Measurements from ENCODE around the gene CDK5.
A peak's percentile ranks its signal among the peaks of the same experiment; 100 is the strongest.

CDK5 gene

GRCh38 chr7:151071032-151071866 is 13.6 kb upstream of the CDK5 start:
- no peak for DNase-seq

- DNase-seq: no peak
These were observed 12.9 kb upstream of the CDK5 start for GRCh38 chr7:151070574-151070960.

DNA sequence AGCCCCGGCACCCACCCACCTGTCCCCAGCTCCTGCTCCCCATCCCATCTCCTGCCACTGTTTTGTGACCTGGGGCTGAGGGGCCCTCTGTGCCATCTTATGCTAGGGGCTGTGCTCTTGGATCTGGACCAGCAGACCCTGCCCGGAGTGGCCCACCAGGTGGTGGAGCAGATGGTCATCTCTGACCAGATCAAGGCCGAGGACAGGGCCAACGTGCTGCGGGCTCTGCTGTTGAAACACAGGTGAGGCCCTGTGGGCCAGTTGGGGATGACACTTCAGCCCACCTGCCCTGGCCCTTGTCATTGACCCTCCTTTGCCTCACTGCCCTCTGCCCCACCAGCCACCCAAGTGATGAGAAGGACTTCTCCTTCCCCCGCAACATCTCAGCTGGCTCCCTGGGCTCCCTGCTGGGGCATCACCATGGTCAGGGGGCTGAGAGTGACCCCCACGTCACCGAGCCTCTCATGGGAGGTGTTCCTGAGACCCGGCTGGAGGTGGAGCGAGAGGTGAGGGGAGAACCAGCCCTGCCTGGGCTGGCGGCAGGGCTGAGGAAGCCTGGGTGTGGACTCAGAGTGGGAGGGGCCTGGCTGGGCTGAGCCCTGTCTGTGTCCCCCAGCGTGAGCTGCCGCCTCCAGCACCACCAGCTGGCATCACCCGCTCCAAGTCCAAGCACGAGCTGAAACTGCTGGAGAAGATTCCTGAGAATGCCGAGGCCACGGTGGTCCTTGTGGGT is 12.3 kb upstream of the CDK5 start:
- DNase-seq: no peak

DNA sequence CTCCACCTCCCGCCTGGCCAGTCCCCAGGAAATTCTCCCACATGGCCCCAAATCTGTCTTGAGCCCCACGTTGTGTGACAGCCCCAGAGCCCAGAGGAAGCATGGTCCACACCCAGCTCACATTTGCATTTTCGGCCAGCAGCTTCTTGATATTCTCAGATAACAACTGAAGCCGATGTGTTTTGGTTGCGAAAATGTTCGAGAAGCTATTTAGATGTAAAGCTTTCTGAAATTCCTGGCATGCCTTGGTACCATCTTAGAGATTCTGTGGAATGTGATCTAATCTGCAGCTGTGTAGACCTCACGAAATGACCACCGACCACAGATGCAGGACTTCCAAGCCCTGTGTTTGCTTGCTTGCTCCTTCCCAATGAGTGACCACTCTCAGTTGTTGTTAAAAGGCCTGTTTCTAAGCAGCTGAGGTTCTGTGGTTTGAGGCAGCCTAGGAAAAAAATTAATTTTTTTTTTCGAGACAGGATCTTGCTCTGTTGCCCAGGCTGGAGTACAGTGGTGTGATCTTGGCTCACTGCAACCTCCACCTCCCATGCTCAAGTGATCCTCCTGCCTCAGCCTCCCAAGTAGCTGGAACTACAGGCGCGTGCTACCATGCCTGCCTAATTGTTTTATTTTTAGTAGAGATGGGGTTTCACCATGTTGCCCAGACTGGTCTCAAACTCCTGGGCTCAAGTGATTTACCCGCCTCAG is 10.5 kb upstream of the CDK5 start:
- DNase-seq: no peak

DNA sequence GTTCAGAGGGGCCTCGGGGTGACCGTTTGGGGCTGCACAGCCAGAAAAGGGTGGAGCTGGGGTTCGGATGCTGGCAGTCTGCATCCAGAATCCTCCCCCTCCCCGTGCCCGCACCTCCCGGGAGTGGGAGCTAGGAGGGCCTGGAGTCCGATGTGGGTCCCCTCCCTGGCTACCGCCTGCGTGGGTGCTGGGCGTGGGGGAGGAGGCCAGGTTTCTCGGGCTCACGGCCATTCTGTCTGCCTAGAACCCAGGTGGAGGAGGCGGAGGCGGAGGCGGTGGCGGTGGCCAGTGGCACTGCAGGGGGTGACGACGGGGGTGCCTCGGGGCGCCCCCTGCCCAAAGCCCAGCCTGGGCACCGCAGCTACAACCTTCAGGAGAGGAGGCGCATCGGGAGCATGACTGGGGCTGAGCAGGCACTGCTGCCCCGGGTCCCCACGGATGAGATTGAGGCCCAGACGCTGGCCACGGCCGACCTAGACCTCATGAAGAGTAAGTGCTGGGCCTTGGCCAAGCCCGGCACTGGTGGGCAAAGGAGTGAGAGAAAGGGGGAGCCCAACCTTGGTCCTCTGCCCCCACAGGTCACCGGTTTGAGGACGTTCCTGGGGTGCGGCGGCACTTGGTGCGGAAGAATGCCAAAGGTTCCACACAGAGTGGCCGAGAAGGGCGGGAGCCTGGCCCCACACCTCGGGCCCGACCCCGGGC is 8.7 kb upstream of the CDK5 start:
- no peak for DNase-seq

DNA sequence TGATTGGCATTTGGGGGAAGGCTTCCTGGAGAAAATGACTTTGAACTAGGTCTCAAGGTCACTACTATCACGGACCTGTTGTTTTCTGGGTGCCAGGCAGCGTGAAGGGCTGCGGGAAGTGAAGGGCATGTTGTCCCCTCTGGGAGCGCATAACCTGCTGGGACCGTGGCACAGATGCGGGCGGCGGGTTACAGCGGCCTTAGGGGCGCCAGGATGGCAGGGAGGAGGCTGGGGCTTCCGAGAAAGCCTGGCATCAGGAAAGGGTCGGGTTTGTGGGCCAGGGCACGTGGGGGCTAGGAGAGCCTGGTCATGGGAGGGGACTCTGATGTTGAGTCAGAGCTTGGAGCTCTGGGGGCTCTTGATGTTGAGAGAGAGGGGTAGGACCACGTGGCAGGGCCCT is 7.8 kb upstream of the CDK5 start:
- DNase-seq: no peak

DNA sequence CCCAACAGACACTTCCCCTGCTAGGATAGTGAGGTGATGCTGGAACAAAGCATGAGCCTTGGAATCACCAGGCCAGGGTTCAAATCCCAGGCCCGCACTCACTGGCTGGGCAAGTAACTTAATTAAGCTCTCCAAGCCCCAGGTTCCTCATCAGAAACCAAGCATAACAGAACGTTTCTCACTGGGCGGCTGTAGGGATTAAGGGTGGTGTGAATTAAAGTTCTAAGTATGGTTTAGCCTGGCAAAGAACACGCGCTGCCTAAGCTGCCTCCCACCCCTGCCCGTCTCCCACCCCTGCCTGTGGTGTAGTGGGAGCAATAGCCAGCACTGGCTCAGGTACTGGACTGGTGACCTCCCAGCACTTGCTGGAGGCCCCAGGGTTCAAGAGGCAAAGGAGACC is 7.3 kb upstream of the CDK5 start:
- DNase-seq: no peak

DNA sequence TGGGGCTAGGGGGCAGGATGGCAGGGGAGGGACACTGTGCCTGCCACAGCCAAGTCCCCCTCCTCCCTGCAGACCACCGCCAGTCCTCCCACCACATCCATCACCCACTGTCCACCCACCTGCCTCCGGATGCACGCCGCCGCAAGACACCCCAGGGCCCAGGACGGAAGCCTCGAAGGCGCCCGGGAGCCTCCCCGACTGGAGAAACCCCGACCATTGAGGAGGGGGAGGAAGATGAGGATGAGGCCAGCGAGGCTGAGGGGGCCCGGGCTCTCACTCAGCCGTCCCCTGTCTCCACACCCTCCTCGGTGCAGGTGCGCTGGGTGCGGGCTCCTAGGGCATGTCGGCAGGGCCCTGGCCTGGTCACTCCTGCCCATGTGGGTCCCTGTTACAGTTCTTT is 6.8 kb upstream of the CDK5 start:
- DNase-seq: no peak

GRCh38 chr7:151063212-151063561 is 5.5 kb upstream of the CDK5 start:
- no peak for DNase-seq

DNA sequence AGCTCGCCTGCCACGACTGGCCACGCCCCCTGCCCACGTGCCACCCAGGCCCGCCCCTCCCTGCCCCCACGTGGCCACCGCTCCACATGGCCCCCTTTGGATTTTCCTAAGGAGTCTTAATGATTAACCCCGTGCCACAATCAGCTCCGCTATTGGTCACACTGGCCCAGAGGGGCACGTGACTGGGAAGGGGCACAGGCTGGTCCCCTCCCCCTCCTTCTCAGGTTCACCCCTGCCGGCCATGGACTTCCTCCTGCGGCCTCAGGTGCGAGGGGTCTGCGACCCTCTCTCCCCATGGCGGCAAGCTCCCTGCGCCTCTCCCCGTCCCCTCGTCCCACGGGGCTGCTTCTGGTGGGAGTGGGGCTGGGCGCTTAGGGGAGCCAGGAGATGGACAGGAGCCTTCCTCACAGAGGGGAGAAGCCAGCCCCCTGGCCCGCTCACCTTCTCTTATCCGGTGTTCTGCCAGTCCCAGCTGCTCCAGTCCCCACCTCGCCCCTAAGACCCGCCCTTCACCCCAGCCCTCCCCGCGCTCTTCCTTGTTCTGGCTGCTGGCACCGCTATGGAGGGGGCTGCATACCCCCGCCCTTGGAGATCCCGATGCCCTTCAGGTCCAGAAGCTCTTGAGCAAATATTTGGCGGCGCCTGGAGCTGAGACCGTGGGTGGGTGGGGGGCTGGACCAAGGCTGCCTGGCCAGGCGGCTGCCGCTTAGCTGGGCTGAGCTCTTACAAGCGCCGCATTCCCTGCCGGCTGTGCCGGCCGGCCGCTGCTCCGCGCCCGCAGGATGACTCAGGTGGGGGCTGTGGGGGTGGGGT is 4.9 kb upstream of the CDK5 start:
- DNase-seq: peak; percentile 83

- DNase-seq: no peak
These were observed 4.4 kb upstream of the CDK5 start for GRCh38 chr7:151062111-151062398.

- DNase-seq: no peak
These were observed 3.8 kb upstream of the CDK5 start for GRCh38 chr7:151061213-151062110.

- DNase-seq: no peak
These were observed 2.9 kb upstream of the CDK5 start for GRCh38 chr7:151060416-151061212.

- DNase-seq: no peak
These were observed 2.4 kb upstream of the CDK5 start for GRCh38 chr7:151060113-151060415.

- peak; percentile 89 for DNase-seq
These were observed 1.8 kb upstream of the CDK5 start, which contains the start of gene SLC4A2 for GRCh38 chr7:151059367-151060112. SLC4A2 (plus strand) TSS chr7:151059589; CDS start chr7:151061988, 2,399 bp downstream.

- no peak for DNase-seq
These were observed 1.2 kb upstream of the CDK5 start for GRCh38 chr7:151058781-151059366.

- peak; percentile 98 for DNase-seq
These were observed 488 bp upstream of the CDK5 start for GRCh38 chr7:151057989-151058780.

- DNase-seq: peak; percentile 70
These were observed 811 bp downstream of the CDK5 start for GRCh38 chr7:151056666-151057505.

Data from 8988T (cell line).